HCEC 1CT (cell line): ENCODE measurements around the gene KRT34.
"Not testable (repeated sequence)": the region's sequence is repeated elsewhere in the genome, so short reads cannot be mapped to it uniquely, and the experiment has no call there.

Experiments used
- DNase-seq: peaks from one replicate; pipeline ENCODE4 v3.0.0-alpha.2; 2017

The KRT34 gene

GRCh38 chr17:41403404-41404023, 21.4 kb upstream of the KRT34 start:
- no peak for DNase-seq

GRCh38 chr17:41402161-41402560, 20.1 kb upstream of the KRT34 start:
- no peak for DNase-seq

GRCh38 chr17:41396996-41397660, 15.0 kb upstream of the KRT34 start, which contains the start of gene KRT31:
Gene KRT31, minus strand, starts transcription at chr17:41397608. Its CDS starts 69 bp downstream, at chr17:41397539.
- no peak for DNase-seq

- DNase-seq: no peak
These were observed 14.2 kb upstream of the KRT34 start for GRCh38 chr17:41396340-41396739.

GRCh38 chr17:41395611-41396010, 13.5 kb upstream of the KRT34 start:
- no peak for DNase-seq

GRCh38 chr17:41395044-41395443, 12.9 kb upstream of the KRT34 start:
- not testable (repeated sequence) for DNase-seq

- DNase-seq: no peak
These were observed 12.3 kb upstream of the KRT34 start for GRCh38 chr17:41394254-41394996.

- DNase-seq: no peak
These were observed 11.7 kb upstream of the KRT34 start for GRCh38 chr17:41393826-41394225.

- DNase-seq: no peak
These were observed 11.2 kb upstream of the KRT34 start for GRCh38 chr17:41393294-41393693.

GRCh38 chr17:41392278-41392677, 10.2 kb upstream of the KRT34 start:
- DNase-seq: peak; percentile 85

GRCh38 chr17:41391535-41391934, 9.4 kb upstream of the KRT34 start:
- no peak for DNase-seq

- DNase-seq: no peak
These were observed 8.4 kb upstream of the KRT34 start for GRCh38 chr17:41390411-41390938.

- no peak for DNase-seq
These were observed 5.6 kb upstream of the KRT34 start for GRCh38 chr17:41387670-41388069.

- DNase-seq: no peak
These were observed 4.1 kb upstream of the KRT34 start for GRCh38 chr17:41386227-41386626.

- no peak for DNase-seq
These were observed 1.6 kb upstream of the KRT34 start for GRCh38 chr17:41383690-41384089.

- peak; percentile 81 for DNase-seq
These were observed 288 bp upstream of the KRT34 start for GRCh38 chr17:41382394-41382793.

GRCh38 chr17:41380091-41380490, 2.0 kb downstream of the KRT34 start:
- DNase-seq: peak; percentile 90

GRCh38 chr17:41377546-41377945, 4.6 kb downstream of the KRT34 start:
- peak; percentile 28 for DNase-seq

- no peak for DNase-seq
These were observed 12.4 kb downstream of the KRT34 start, which contains the start of gene KRT33B for GRCh38 chr17:41369713-41370112. Gene KRT33B, minus strand, starts transcription at chr17:41369813. Its CDS starts 63 bp downstream, at chr17:41369750.

GRCh38 chr17:41369023-41369422, 13.1 kb downstream of the KRT34 start:
- no peak for DNase-seq

GRCh38 chr17:41367426-41368075, 14.6 kb downstream of the KRT34 start:
- DNase-seq: peak; percentile 79

GRCh38 chr17:41366070-41366469, 16.0 kb downstream of the KRT34 start:
- DNase-seq: no peak

GRCh38 chr17:41363881-41364280, 18.2 kb downstream of the KRT34 start:
- DNase-seq: no peak
